GM15510 (cell line): ENCODE results near the gene GNAT2.

Experiments
- POLR2A ChIP-seq: IDR thresholded peaks from 3 replicates; pipeline ENCODE4 v1.6.1; 2011; ENCODE audit warnings: borderline replicate concordance; ENCODE audit not compliant: insufficient read length; ENCODE audit errors: extremely low read depth

The GNAT2 gene

GRCh38 chr1:109613361-109614147 lies 5.9 kb downstream of the GNAT2 start:
- no peak for TF ChIP-seq POLR2A

- TF ChIP-seq POLR2A: no peak
These were observed 8.0 kb downstream of the GNAT2 start for GRCh38 chr1:109611308-109611990.

GRCh38 chr1:109610609-109611307 lies 8.7 kb downstream of the GNAT2 start:
- no peak for TF ChIP-seq POLR2A

GRCh38 chr1:109609881-109610280 lies 9.5 kb downstream of the GNAT2 start:
- TF ChIP-seq POLR2A: no peak

- no peak for TF ChIP-seq POLR2A
These were observed 14.0 kb downstream of the GNAT2 start for GRCh38 chr1:109605381-109605780.

- TF ChIP-seq POLR2A: no peak
These were observed 16.2 kb downstream of the GNAT2 start for GRCh38 chr1:109603229-109603628.

GRCh38 chr1:109598655-109599054 lies 20.8 kb downstream of the GNAT2 start:
- no peak for TF ChIP-seq POLR2A

GRCh38 chr1:109598156-109598555 lies 21.3 kb downstream of the GNAT2 start:
- no peak for TF ChIP-seq POLR2A

- TF ChIP-seq POLR2A: no peak
These were observed 23.9 kb downstream of the GNAT2 start for GRCh38 chr1:109595531-109595930.

GRCh38 chr1:109592916-109593315 lies 26.5 kb downstream of the GNAT2 start:
- TF ChIP-seq POLR2A: no peak

GRCh38 chr1:109589679-109590078 lies 29.7 kb downstream of the GNAT2 start:
- no peak for TF ChIP-seq POLR2A

GRCh38 chr1:109589177-109589576 lies 30.2 kb downstream of the GNAT2 start:
- no peak for TF ChIP-seq POLR2A

GRCh38 chr1:109586055-109586454 lies 33.4 kb downstream of the GNAT2 start:
- no peak for TF ChIP-seq POLR2A

GRCh38 chr1:109584766-109585165 lies 34.6 kb downstream of the GNAT2 start:
- no peak for TF ChIP-seq POLR2A

- TF ChIP-seq POLR2A: no peak
These were observed 37.4 kb downstream of the GNAT2 start for GRCh38 chr1:109582021-109582420.

- no peak for TF ChIP-seq POLR2A
These were observed 39.9 kb downstream of the GNAT2 start for GRCh38 chr1:109579491-109579890.

GRCh38 chr1:109578947-109579443 lies 40.4 kb downstream of the GNAT2 start:
- TF ChIP-seq POLR2A: no peak
